ENCODE results near the gene HSD11B1.
"Not testable (repeated sequence)": the region's sequence is repeated elsewhere in the genome, so short reads cannot be mapped to it uniquely, and the experiment has no call there.

HSD11B1 gene

DNA sequence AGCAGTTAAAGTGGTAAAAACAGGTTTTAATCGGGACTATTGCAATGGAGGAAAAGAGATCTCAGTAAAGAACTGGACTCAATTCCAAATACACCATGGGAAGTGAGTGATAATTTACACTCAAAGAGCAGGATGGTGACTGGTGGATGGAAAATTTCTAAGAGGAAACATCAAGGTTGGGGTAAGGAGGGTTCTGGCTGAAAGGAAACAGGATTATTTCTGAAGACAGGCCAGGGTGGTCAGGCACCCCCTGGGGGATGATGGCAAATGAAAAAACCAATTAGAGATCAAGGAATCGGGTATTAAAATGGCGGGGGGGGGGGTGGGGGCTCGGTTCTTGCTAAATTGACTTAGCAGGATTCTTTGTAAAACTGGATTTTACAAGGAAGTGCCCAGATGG is 12.3 kb upstream of the HSD11B1 start:
- peaks cover 15% of the 10 kb centered on the region for H3K27me3 ChIP-seq (ENCODE audit: control insufficient read depth, insufficient read depth, low read length)
- H3K9me3 ChIP-seq (ENCODE audit: control insufficient read depth, insufficient read depth, low read length) = no peaks in the 10 kb centered on the region
- H3K9ac ChIP-seq (ENCODE audit: low read depth, low read length) = no peak overlapping the region
- H3K27ac ChIP-seq (ENCODE audit: low read depth, low read length) = no peak overlapping the region
- no peak overlapping the region for H3K4me3 ChIP-seq (ENCODE audit: low read depth, low read length)
- H3K36me3 ChIP-seq (ENCODE audit: control insufficient read depth, insufficient read depth, low read length) = no peaks in the 10 kb centered on the region
- H3K4me1 ChIP-seq (ENCODE audit: control insufficient read depth, insufficient read depth, low read length) = no peaks in the 10 kb centered on the region; the same call in 1 of the 2 replicates

DNA sequence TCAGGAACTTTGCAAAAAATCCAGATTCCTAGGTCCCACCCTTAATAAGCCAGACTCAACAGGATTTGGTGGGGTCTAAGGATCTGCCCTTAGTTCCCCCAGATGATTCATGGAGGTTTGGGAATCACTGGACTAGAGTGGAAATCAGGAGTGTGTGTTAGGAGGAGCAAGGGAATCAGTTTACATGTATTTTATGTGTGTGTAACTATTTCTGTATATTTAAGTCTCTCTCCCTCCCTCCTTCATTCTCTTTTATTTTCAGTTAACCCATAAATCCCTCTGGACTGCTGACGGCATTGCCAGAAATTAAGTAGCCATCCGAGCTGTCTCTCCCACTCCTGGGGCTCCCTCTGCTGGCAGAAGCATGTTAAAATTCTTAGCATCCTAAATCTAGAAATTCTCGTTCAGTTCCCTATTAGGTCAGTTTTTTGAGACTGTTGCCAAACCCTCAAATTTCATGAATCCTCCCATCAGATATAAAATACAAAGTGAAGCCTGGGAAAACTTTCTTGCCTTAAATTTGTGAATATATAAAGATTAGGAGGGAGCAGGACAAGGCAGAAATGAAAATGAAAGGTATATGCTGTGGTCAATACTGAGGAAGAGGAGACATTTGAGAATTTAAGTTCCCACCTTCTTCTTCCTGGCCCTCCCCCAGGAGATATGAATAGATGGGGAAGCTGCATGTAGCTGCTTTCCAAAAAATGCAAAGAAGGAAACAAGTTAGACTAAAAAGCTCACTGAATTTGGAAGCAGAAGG is 11.7 kb upstream of the HSD11B1 start:
- Histone ChIP-seq H3K27me3 (ENCODE audit: control insufficient read depth, insufficient read depth, low read length) (peaks cover 15% of the 10 kb centered on the region), H3K9me3 (ENCODE audit: control insufficient read depth, insufficient read depth, low read length) (no peaks in the 10 kb centered on the region), H3K4me3 (ENCODE audit: low read depth, low read length) (no peak overlapping the region), H3K36me3 (ENCODE audit: control insufficient read depth, insufficient read depth, low read length) (no peaks in the 10 kb centered on the region), H3K27ac (ENCODE audit: low read depth, low read length) (no peak overlapping the region), H3K4me1 (ENCODE audit: control insufficient read depth, insufficient read depth, low read length) (no peaks in the 10 kb centered on the region; the same call in 1 of the 2 replicates), H3K9ac (ENCODE audit: low read depth, low read length) (no peak overlapping the region)

GRCh38 chr1:209696673-209697072 is 8.0 kb upstream of the HSD11B1 start:
- Histone ChIP-seq H3K36me3 (ENCODE audit: control insufficient read depth, insufficient read depth, low read length) (no peaks in the 10 kb centered on the region), H3K9me3 (ENCODE audit: control insufficient read depth, insufficient read depth, low read length) (no peaks in the 10 kb centered on the region), H3K4me1 (ENCODE audit: control insufficient read depth, insufficient read depth, low read length) (no peaks in the 10 kb centered on the region; the same call in 1 of the 2 replicates), H3K27ac (ENCODE audit: low read depth, low read length) (no peak overlapping the region), H3K9ac (ENCODE audit: low read depth, low read length) (no peak overlapping the region), H3K4me3 (ENCODE audit: low read depth, low read length) (no peak overlapping the region), H3K27me3 (ENCODE audit: control insufficient read depth, insufficient read depth, low read length) (peaks cover 15% of the 10 kb centered on the region)

- peaks cover 15% of the 10 kb centered on the region for H3K27me3 ChIP-seq (ENCODE audit: control insufficient read depth, insufficient read depth, low read length)
- no peak overlapping the region for H3K4me3 ChIP-seq (ENCODE audit: low read depth, low read length)
- H3K27ac ChIP-seq (ENCODE audit: low read depth, low read length) = no peak overlapping the region
- no peaks in the 10 kb centered on the region; the same call in 1 of the 2 replicates for H3K4me1 ChIP-seq (ENCODE audit: control insufficient read depth, insufficient read depth, low read length)
- no peaks in the 10 kb centered on the region for H3K9me3 ChIP-seq (ENCODE audit: control insufficient read depth, insufficient read depth, low read length)
- H3K9ac ChIP-seq (ENCODE audit: low read depth, low read length) = no peak overlapping the region
- H3K36me3 ChIP-seq (ENCODE audit: control insufficient read depth, insufficient read depth, low read length) = no peaks in the 10 kb centered on the region
Measured at GRCh38 chr1:209697126-209697525, 7.5 kb upstream of the HSD11B1 start.

GRCh38 chr1:209700686-209701085 is 4.0 kb upstream of the HSD11B1 start:
- H3K4me3 ChIP-seq (ENCODE audit: low read depth, low read length); H3K9me3 ChIP-seq (ENCODE audit: control insufficient read depth, insufficient read depth, low read length); H3K27ac ChIP-seq (ENCODE audit: low read depth, low read length); H3K4me1 ChIP-seq (ENCODE audit: control insufficient read depth, insufficient read depth, low read length); H3K27me3 ChIP-seq (ENCODE audit: control insufficient read depth, insufficient read depth, low read length); H3K9ac ChIP-seq (ENCODE audit: low read depth, low read length); H3K36me3 ChIP-seq (ENCODE audit: control insufficient read depth, insufficient read depth, low read length): not testable (repeated sequence)

GRCh38 chr1:209702832-209703231 is 1.8 kb upstream of the HSD11B1 start:
- no peak overlapping the region for H3K4me3 ChIP-seq (ENCODE audit: low read depth, low read length)
- H3K9ac ChIP-seq (ENCODE audit: low read depth, low read length) = no peak overlapping the region
- H3K9me3 ChIP-seq (ENCODE audit: control insufficient read depth, insufficient read depth, low read length) = no peaks in the 10 kb centered on the region
- no peak overlapping the region for H3K27ac ChIP-seq (ENCODE audit: low read depth, low read length)
- H3K27me3 ChIP-seq (ENCODE audit: control insufficient read depth, insufficient read depth, low read length) = no peaks in the 10 kb centered on the region
- H3K4me1 ChIP-seq (ENCODE audit: control insufficient read depth, insufficient read depth, low read length) = no peaks in the 10 kb centered on the region; the same call in 1 of the 2 replicates
- H3K36me3 ChIP-seq (ENCODE audit: control insufficient read depth, insufficient read depth, low read length) = no peaks in the 10 kb centered on the region

GRCh38 chr1:209703834-209704504 is 677 bp upstream of the HSD11B1 start:
- no peak overlapping the region for H3K9ac ChIP-seq (ENCODE audit: low read depth, low read length)
- H3K4me1 ChIP-seq (ENCODE audit: control insufficient read depth, insufficient read depth, low read length) = no peaks in the 10 kb centered on the region; the same call in 1 of the 2 replicates
- H3K4me3 ChIP-seq (ENCODE audit: low read depth, low read length) = no peak overlapping the region
- H3K9me3 ChIP-seq (ENCODE audit: control insufficient read depth, insufficient read depth, low read length) = no peaks in the 10 kb centered on the region
- H3K36me3 ChIP-seq (ENCODE audit: control insufficient read depth, insufficient read depth, low read length) = no peaks in the 10 kb centered on the region
- H3K27ac ChIP-seq (ENCODE audit: low read depth, low read length) = no peak overlapping the region
- no peaks in the 10 kb centered on the region for H3K27me3 ChIP-seq (ENCODE audit: control insufficient read depth, insufficient read depth, low read length)

- H3K27me3 ChIP-seq (ENCODE audit: control insufficient read depth, insufficient read depth, low read length) = no peaks in the 10 kb centered on the region
- H3K4me1 ChIP-seq (ENCODE audit: control insufficient read depth, insufficient read depth, low read length) = no peaks in the 10 kb centered on the region; the same call in 1 of the 2 replicates
- H3K36me3 ChIP-seq (ENCODE audit: control insufficient read depth, insufficient read depth, low read length) = no peaks in the 10 kb centered on the region
- H3K27ac ChIP-seq (ENCODE audit: low read depth, low read length) = no peak overlapping the region
- no peaks in the 10 kb centered on the region for H3K9me3 ChIP-seq (ENCODE audit: control insufficient read depth, insufficient read depth, low read length)
- no peak overlapping the region for H3K4me3 ChIP-seq (ENCODE audit: low read depth, low read length)
- no peak overlapping the region for H3K9ac ChIP-seq (ENCODE audit: low read depth, low read length)
Measured at GRCh38 chr1:209705033-209705598, 470 bp downstream of the HSD11B1 start.

GRCh38 chr1:209706622-209707021 is 2.0 kb downstream of the HSD11B1 start:
- H3K4me1 ChIP-seq (ENCODE audit: control insufficient read depth, insufficient read depth, low read length) = no peaks in the 10 kb centered on the region; the same call in 1 of the 2 replicates
- H3K4me3 ChIP-seq (ENCODE audit: low read depth, low read length) = no peak overlapping the region
- no peaks in the 10 kb centered on the region for H3K9me3 ChIP-seq (ENCODE audit: control insufficient read depth, insufficient read depth, low read length)
- H3K36me3 ChIP-seq (ENCODE audit: control insufficient read depth, insufficient read depth, low read length) = no peaks in the 10 kb centered on the region
- no peak overlapping the region for H3K9ac ChIP-seq (ENCODE audit: low read depth, low read length)
- H3K27ac ChIP-seq (ENCODE audit: low read depth, low read length) = no peak overlapping the region
- H3K27me3 ChIP-seq (ENCODE audit: control insufficient read depth, insufficient read depth, low read length) = no peaks in the 10 kb centered on the region

DNA sequence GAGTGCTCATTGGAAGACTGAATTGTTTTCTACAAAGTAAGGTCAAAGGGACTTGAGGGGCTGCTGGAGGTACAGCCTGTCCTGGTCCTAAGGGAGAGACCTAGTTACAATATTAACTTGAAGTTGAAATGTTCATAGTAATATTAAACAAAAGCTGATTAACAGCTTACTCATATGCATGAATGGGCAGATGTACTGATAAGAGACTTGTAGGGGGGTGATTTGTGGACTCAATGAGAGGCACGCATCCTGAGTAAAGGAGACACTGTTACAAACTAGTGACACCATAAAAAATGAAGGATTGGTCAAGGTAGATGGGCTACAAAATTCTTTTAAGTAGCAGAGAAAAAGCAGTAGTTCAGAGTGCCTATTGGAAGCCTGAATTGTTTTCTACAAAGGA is 2.7 kb downstream of the HSD11B1 start:
- no peak overlapping the region for H3K27ac ChIP-seq (ENCODE audit: low read depth, low read length)
- no peaks in the 10 kb centered on the region for H3K36me3 ChIP-seq (ENCODE audit: control insufficient read depth, insufficient read depth, low read length)
- no peak overlapping the region for H3K4me3 ChIP-seq (ENCODE audit: low read depth, low read length)
- H3K4me1 ChIP-seq (ENCODE audit: control insufficient read depth, insufficient read depth, low read length) = no peaks in the 10 kb centered on the region; the same call in 1 of the 2 replicates
- no peaks in the 10 kb centered on the region for H3K9me3 ChIP-seq (ENCODE audit: control insufficient read depth, insufficient read depth, low read length)
- no peaks in the 10 kb centered on the region for H3K27me3 ChIP-seq (ENCODE audit: control insufficient read depth, insufficient read depth, low read length)
- H3K9ac ChIP-seq (ENCODE audit: low read depth, low read length) = no peak overlapping the region

DNA sequence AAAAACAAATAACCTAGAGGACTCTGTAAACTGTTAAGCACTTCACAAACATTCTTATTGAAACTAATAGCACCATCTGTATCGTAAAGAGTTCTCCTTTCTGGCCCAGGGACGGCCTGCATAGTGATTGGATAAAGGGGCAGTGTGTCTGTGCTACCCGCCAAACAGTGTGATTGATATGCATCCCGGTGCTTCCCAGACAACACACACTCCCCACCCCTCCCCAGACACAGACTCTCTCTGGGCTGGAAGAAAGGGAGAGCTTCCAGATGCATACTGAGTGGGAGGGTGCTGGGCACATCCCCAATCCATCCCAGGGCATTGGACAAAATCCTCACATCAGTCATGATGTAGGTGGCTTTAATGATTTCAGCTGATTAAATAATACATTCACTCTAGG is 3.7 kb downstream of the HSD11B1 start:
- Histone ChIP-seq H3K4me1 (ENCODE audit: control insufficient read depth, insufficient read depth, low read length) (no peaks in the 10 kb centered on the region; the same call in 1 of the 2 replicates), H3K4me3 (ENCODE audit: low read depth, low read length) (no peak overlapping the region)

More for the DNA sequence above, 3.7 kb downstream of the HSD11B1 start:
- Histone ChIP-seq H3K27ac (ENCODE audit: low read depth, low read length) (no peak overlapping the region), H3K27me3 (ENCODE audit: control insufficient read depth, insufficient read depth, low read length) (no peaks in the 10 kb centered on the region), H3K9me3 (ENCODE audit: control insufficient read depth, insufficient read depth, low read length) (no peaks in the 10 kb centered on the region), H3K36me3 (ENCODE audit: control insufficient read depth, insufficient read depth, low read length) (no peaks in the 10 kb centered on the region), H3K9ac (ENCODE audit: low read depth, low read length) (no peak overlapping the region)

Measured in HUES48 (cell line).